Fibroblast of lung (primary cell): Measurements from ENCODE around the gene DONSON. TPM values are rescaled to one million over a fixed set of nuclear protein-coding genes. Genes with fewer than 3 reads are reported as not detected.

ENCODE experiments used
- DNase-seq, 2 donors: peaks; one replicate each; pipeline versions ENCODE4 v3.0.0 to v3.0.0-alpha.2; 2010; ENCODE audit warnings: low read depth in 2 of 2
- H2AFZ ChIP-seq: 2 replicates; pipeline ENCODE4 v1.5.1; 2012; ENCODE audit warnings: low read length, control low read depth, inconsistent platforms
- H3K27ac ChIP-seq: 2 replicates; pipeline ENCODE4 v1.5.1; 2011; ENCODE audit warnings: low read length, control low read depth; ENCODE audit not compliant: insufficient read depth
- H3K27me3 ChIP-seq: 2 replicates; pipeline ENCODE4 v1.5.1; 2011; ENCODE audit warnings: mild to moderate bottlenecking, low read length; ENCODE audit not compliant: control insufficient read depth, insufficient read depth
- H3K36me3 ChIP-seq: 2 replicates; pipeline ENCODE4 v1.5.1; 2011; ENCODE audit warnings: low read length; ENCODE audit not compliant: control insufficient read depth, insufficient read depth
- H3K4me1 ChIP-seq: 2 replicates; pipeline ENCODE4 v1.5.1; 2011; ENCODE audit warnings: low read length; ENCODE audit not compliant: control insufficient read depth, insufficient read depth; ENCODE audit errors: extremely low read depth
- H3K4me2 ChIP-seq: 2 replicates; pipeline ENCODE4 v1.5.1; 2011; ENCODE audit warnings: low read length, control low read depth; ENCODE audit not compliant: insufficient read depth; ENCODE audit errors: extremely low read depth
- H3K4me3 ChIP-seq, 4 experiments: fragments of 200-600 bp in 1 of 4; sonication (generic) in 1 of 4; replicated peaks in 1 of 4; 2 replicates each; pipeline ENCODE4 v1.5.1; 2011 to 2016; ENCODE audit warnings: low read length in 4 of 4, low read depth in 3 of 4, mild to moderate bottlenecking in 3 of 4, control low read depth in 2 of 4, inconsistent platforms in 1 of 4, mixed read lengths in 1 of 4; ENCODE audit not compliant: insufficient read depth in 1 of 4; ENCODE audit errors: control extremely low read depth in 1 of 4
- H3K79me2 ChIP-seq: 2 replicates; pipeline ENCODE4 v1.5.1; 2012; ENCODE audit warnings: mild to moderate bottlenecking, low read length, inconsistent platforms; ENCODE audit not compliant: control insufficient read depth, insufficient read depth
- H3K9ac ChIP-seq: 2 replicates; pipeline ENCODE4 v1.5.1; 2011; ENCODE audit warnings: mild to moderate bottlenecking, low read length, control low read depth; ENCODE audit not compliant: insufficient read depth
- H3K9me3 ChIP-seq: 2 replicates; pipeline ENCODE4 v1.5.1; 2012; ENCODE audit warnings: low read depth, low read length; ENCODE audit not compliant: control insufficient read depth, insufficient read depth
- H4K20me1 ChIP-seq: 2 replicates; pipeline ENCODE4 v1.5.1; 2011; ENCODE audit warnings: low read length; ENCODE audit not compliant: control insufficient read depth, insufficient read depth; ENCODE audit errors: extremely low read depth
- EZH2 ChIP-seq: IDR thresholded peaks from 2 replicates; pipeline ENCODE4 v1.5.1; 2012; ENCODE audit warnings: low read length, control low read depth, mild to moderate bottlenecking; ENCODE audit errors: missing control alignments
- polyA plus RNA-seq, 2 donors: library from polyadenylated mRNA; depleted of rRNA in 1 of 2; stranded (reverse) in 1 of 2; unstranded in 1 of 2; fragments of >200 nt; gene quantifications; 2 replicates each; pipeline ENCODE4 v1.2.1, GENCODE V29; 2011 to 2012; ENCODE audit warnings: missing spikeins in 1 of 2
- total RNA-seq: library from RNA; depleted of rRNA; stranded (reverse); fragments of >200 nt; gene quantifications from 2 replicates; pipeline ENCODE4 v1.2.1, GENCODE V29; 2014
- TF ChIP-seq, protein P1 (sequence below), 2 donors: IDR thresholded peaks in 1 of 2; conservative IDR thresholded peaks in 1 of 2; 1 replicate in 1 of 2; 2 replicates in 1 of 2; pipeline ENCODE4 v1.5.1; 2011 to 2012; ENCODE audit warnings: low read length in 2 of 2, control low read depth in 1 of 2, inconsistent platforms in 1 of 2, low read depth in 1 of 2, mild to moderate bottlenecking in 1 of 2

The DONSON gene
- total and polyA plus RNA-seq, 2 donors (not counting 1 experiment from before 2014, with no cell fraction given) = 14.7 to 23.6 TPM

DNA sequence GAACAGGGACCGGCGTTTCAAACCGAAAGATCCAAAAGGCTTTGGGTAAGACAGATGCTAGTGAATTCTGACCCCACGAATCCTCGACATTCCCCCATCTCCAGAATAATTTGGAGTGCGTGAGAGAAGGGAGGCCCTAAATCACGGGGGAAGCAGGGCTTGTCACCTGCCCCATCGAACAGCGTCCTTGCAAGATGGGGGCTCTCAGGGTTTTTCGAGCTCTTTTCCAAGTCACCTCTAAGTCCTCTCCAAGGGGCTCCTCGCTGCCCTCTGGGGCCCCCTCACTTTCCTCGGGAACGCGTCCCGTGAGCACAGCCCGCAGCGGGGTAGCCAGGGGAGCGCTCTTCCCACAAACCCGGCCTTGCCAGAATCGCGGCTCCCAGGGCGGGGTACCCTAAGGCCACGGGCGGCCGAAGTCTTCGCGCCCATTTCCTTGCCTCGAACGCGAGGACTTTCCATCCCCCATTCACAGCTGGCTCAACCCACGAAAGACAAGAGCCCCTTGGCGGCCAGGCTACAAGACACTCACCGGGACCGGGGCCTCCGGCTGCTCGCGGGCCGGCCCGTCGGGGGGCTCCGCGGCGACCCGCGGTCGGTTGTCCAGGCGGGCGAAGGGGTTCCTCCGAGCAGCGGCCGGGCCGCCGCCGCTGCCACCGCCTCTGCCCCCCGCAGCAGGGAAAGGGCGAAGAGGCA, 546 bp downstream of the DONSON start:
- H3K27me3 ChIP-seq = no peaks in the 10 kb centered on the region
- TF ChIP-seq EZH2 = no peak
- TF ChIP-seq, protein P1, sequence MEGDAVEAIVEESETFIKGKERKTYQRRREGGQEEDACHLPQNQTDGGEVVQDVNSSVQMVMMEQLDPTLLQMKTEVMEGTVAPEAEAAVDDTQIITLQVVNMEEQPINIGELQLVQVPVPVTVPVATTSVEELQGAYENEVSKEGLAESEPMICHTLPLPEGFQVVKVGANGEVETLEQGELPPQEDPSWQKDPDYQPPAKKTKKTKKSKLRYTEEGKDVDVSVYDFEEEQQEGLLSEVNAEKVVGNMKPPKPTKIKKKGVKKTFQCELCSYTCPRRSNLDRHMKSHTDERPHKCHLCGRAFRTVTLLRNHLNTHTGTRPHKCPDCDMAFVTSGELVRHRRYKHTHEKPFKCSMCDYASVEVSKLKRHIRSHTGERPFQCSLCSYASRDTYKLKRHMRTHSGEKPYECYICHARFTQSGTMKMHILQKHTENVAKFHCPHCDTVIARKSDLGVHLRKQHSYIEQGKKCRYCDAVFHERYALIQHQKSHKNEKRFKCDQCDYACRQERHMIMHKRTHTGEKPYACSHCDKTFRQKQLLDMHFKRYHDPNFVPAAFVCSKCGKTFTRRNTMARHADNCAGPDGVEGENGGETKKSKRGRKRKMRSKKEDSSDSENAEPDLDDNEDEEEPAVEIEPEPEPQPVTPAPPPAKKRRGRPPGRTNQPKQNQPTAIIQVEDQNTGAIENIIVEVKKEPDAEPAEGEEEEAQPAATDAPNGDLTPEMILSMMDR (conservative IDR thresholded peaks at IDR 0.05 in 1 of 2, IDR thresholded peaks at IDR 0.05 in 1 of 2; ENCODE audit: low read depth in 1 of 2, low read length in 2 of 2) = no peak
- H2AFZ ChIP-seq = peak overlapping the region; percentile 15

DNA sequence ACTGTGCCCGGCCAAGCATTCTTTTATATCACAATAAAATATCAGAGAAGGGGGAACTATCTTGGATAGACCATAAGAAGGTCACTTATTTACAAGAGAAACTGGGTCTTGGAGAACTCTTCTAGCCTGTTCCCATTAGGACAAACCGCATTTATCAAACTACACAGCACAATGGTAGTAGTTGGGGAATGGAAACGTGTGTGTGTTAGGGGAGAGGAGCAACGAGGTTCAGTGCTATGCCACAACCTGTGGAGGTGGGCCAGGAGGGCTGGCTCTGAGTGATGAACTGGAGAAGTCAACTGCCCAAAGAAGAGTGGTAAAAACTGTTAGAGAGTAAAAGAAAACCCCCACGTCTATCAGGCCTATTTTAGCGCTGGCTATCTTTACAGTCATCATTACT, 1.6 kb downstream of the DONSON start:
- Histone ChIP-seq H3K9ac (no peak overlapping the region), H3K4me2 (peak overlapping the region; percentile 79)

More for the DNA sequence above, 546 bp downstream of the DONSON start:
- DNase-seq = peak; percentile 26 to 38
- Histone ChIP-seq H3K9ac (peak overlapping the region; percentile 87), H3K79me2 (peaks cover 26% of the 10 kb centered on the region), H3K4me3 (peak overlapping the region; percentile 54 to 88 (median 78)), H3K4me2 (peak overlapping the region; percentile 79), H4K20me1 (no peaks in the 10 kb centered on the region), H3K9me3 (no peaks in the 10 kb centered on the region), H3K36me3 (peaks cover 4% of the 10 kb centered on the region), H3K4me1 (peaks cover 2% of the 10 kb centered on the region), H3K27ac (peak overlapping the region; percentile 91)

GRCh38 chr21:33584455-33584854, 4.0 kb downstream of the DONSON start:
- H3K27me3 ChIP-seq = no peaks in the 10 kb centered on the region
- H3K9ac ChIP-seq = no peak overlapping the region
- no peaks in the 10 kb centered on the region for H4K20me1 ChIP-seq
- peaks cover 2% of the 10 kb centered on the region for H3K4me1 ChIP-seq
- no peaks in the 10 kb centered on the region for H3K9me3 ChIP-seq
- H3K36me3 ChIP-seq = peaks cover 5% of the 10 kb centered on the region
- no peak overlapping the region for H3K4me3 ChIP-seq
- H3K79me2 ChIP-seq = peaks cover 26% of the 10 kb centered on the region
- no peak overlapping the region for H3K4me2 ChIP-seq
- no peak for DNase-seq
- no peak overlapping the region for H2AFZ ChIP-seq
- TF ChIP-seq, protein P1 (conservative IDR thresholded peaks at IDR 0.05 in 1 of 2, IDR thresholded peaks at IDR 0.05 in 1 of 2; ENCODE audit: low read depth in 1 of 2, low read length in 2 of 2) = no peak
- TF ChIP-seq EZH2 = no peak
- no peak overlapping the region for H3K27ac ChIP-seq

More for the DNA sequence above, 1.6 kb downstream of the DONSON start:
- Histone ChIP-seq H4K20me1 (no peaks in the 10 kb centered on the region), H3K79me2 (peaks cover 26% of the 10 kb centered on the region), H3K27me3 (no peaks in the 10 kb centered on the region), H3K27ac (no peak overlapping the region), H3K4me3 (peak overlapping the region in 2 of 4 experiments; percentile 88), H3K9me3 (no peaks in the 10 kb centered on the region), H3K4me1 (peaks cover 2% of the 10 kb centered on the region), H2AFZ (no peak overlapping the region), H3K36me3 (peaks cover 5% of the 10 kb centered on the region)
- TF ChIP-seq, protein P1 (conservative IDR thresholded peaks at IDR 0.05 in 1 of 2, IDR thresholded peaks at IDR 0.05 in 1 of 2; ENCODE audit: low read depth in 1 of 2, low read length in 2 of 2) = no peak
- no peak for TF ChIP-seq EZH2
- DNase-seq = no peak
